ENCODE measurements around the gene CALN1. TPM values are rescaled to one million over a fixed set of nuclear protein-coding genes. Genes with fewer than 3 reads are reported as not detected.

CALN1 gene
- total RNA-seq, 4 donors from 2014 or later: under 0.01 to 0.06 TPM; not detected in 2

GRCh38 chr7:72292794-72293193 lies 119.3 kb downstream of the CALN1 start:
- Histone ChIP-seq H3K27me3 (no peaks in the 10 kb centered on the region), H3K4me3 (no peak overlapping the region), H3K9me3 (peaks cover 0 to 11% (median 4%) of the 10 kb centered on the region in 4 donors), H3K4me1 (no peaks in the 10 kb centered on the region), H3K36me3 (no peaks in the 10 kb centered on the region), H3K27ac (replicated peaks in 1 of 4) (no peak overlapping the region)
- TF ChIP-seq POLR2A (IDR thresholded peaks at IDR 0.05; ENCODE audit: low read depth): no peak
- TF ChIP-seq, protein P1, sequence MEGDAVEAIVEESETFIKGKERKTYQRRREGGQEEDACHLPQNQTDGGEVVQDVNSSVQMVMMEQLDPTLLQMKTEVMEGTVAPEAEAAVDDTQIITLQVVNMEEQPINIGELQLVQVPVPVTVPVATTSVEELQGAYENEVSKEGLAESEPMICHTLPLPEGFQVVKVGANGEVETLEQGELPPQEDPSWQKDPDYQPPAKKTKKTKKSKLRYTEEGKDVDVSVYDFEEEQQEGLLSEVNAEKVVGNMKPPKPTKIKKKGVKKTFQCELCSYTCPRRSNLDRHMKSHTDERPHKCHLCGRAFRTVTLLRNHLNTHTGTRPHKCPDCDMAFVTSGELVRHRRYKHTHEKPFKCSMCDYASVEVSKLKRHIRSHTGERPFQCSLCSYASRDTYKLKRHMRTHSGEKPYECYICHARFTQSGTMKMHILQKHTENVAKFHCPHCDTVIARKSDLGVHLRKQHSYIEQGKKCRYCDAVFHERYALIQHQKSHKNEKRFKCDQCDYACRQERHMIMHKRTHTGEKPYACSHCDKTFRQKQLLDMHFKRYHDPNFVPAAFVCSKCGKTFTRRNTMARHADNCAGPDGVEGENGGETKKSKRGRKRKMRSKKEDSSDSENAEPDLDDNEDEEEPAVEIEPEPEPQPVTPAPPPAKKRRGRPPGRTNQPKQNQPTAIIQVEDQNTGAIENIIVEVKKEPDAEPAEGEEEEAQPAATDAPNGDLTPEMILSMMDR (IDR thresholded peaks at IDR 0.05): no peak
- no peak for TF ChIP-seq EP300 (IDR thresholded peaks at IDR 0.05)
- TF ChIP-seq POLR2AphosphoS5 (IDR thresholded peaks at IDR 0.05): no peak
- WGBS: 63% methylated on average over 3 of the region's 3 CpGs
- DNase-seq (ENCODE audit: extremely low spot score): no peak
- intact Hi-C loops (cut with DNase I): no loop called here

DNA sequence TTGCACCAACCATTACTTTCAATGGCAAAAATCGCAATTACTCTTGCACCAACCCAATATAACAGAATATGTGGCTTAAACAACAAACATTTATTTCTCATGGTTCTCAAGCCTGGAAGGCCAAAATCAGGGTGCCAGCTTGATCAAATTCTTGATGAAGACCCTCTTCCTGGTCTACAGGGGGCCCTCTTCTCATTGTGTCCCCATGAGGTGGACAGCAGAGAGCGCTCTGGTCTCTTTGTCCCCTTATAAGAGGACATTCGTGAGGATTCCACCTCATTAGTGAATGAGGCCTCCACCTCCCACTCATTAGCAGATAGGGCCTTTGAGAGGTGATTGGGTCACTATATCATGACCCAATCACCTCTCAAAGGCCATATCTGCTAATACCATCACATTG lies 120.0 kb downstream of the CALN1 start:
- Histone ChIP-seq H3K27ac (replicated peaks in 1 of 4) (no peak overlapping the region), H3K4me1 (no peaks in the 10 kb centered on the region), H3K4me3 (no peak overlapping the region), H3K9me3 (peaks cover 0 to 11% (median 4%) of the 10 kb centered on the region in 4 donors), H3K36me3 (no peaks in the 10 kb centered on the region), H3K27me3 (no peaks in the 10 kb centered on the region)
- DNase-seq (ENCODE audit: extremely low spot score): no peak
- intact Hi-C loops (cut with DNase I): no loop called here
- TF ChIP-seq EP300 (IDR thresholded peaks at IDR 0.05): no peak
- TF ChIP-seq, protein P1 (IDR thresholded peaks at IDR 0.05): no peak
- TF ChIP-seq POLR2A (IDR thresholded peaks at IDR 0.05; ENCODE audit: low read depth): no peak
- no peak for TF ChIP-seq POLR2AphosphoS5 (IDR thresholded peaks at IDR 0.05)
- WGBS: 82% methylated on average over 3 of the region's 3 CpGs

DNA sequence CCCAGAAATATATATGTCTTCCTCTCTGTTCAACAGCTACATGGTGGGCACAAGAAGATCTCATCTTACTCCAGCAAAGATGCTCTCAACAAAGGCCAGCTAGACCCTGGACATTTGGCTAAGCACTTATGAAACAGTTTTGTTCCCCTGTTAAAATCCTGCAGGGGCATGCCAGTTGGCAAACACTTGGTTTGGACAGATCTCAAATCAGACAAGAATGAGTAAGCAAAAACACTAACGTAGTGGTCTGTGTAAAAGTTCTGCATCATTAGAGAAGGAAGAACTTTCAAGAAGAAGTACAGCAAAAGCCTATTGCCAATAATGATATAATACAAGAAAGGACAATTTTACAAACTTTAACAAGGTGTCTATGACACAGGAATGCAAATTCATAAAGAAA lies 125.6 kb downstream of the CALN1 start:
- Histone ChIP-seq H3K36me3 (no peaks in the 10 kb centered on the region), H3K27ac (replicated peaks in 1 of 4) (no peak overlapping the region), H3K9me3 (peaks cover 0 to 20% (median 10%) of the 10 kb centered on the region in 4 donors), H3K4me3 (no peak overlapping the region), H3K27me3 (no peaks in the 10 kb centered on the region), H3K4me1 (no peaks in the 10 kb centered on the region)
- TF ChIP-seq, protein P1 (IDR thresholded peaks at IDR 0.05): no peak
- no peak for TF ChIP-seq EP300 (IDR thresholded peaks at IDR 0.05)
- no peak for TF ChIP-seq POLR2A (IDR thresholded peaks at IDR 0.05; ENCODE audit: low read depth)
- no peak for TF ChIP-seq POLR2AphosphoS5 (IDR thresholded peaks at IDR 0.05)
- WGBS: 3% methylated on average over 1 of the region's 1 CpG
- DNase-seq (ENCODE audit: extremely low spot score): no peak
- intact Hi-C loops (cut with DNase I): no loop called here

- Histone ChIP-seq H3K36me3 (no peaks in the 10 kb centered on the region), H3K4me1 (no peaks in the 10 kb centered on the region), H3K9me3 (peaks cover 0 to 10% (median 6%) of the 10 kb centered on the region in 4 donors), H3K27ac (replicated peaks in 1 of 4) (no peak overlapping the region), H3K27me3 (peaks cover 0 to 4% (median 0%) of the 10 kb centered on the region in 4 donors), H3K4me3 (no peak overlapping the region)
- no peak for DNase-seq (ENCODE audit: extremely low spot score)
- WGBS: 86% methylated on average over 1 of the region's 1 CpG
- intact Hi-C loops (cut with DNase I): no loop called here
- TF ChIP-seq POLR2A (IDR thresholded peaks at IDR 0.05; ENCODE audit: low read depth) (no peak), POLR2AphosphoS5 (IDR thresholded peaks at IDR 0.05) (no peak), EP300 (IDR thresholded peaks at IDR 0.05) (no peak)
- TF ChIP-seq, protein P1 (IDR thresholded peaks at IDR 0.05): no peak
Measured at GRCh38 chr7:72283309-72283708, 128.8 kb downstream of the CALN1 start.

DNA sequence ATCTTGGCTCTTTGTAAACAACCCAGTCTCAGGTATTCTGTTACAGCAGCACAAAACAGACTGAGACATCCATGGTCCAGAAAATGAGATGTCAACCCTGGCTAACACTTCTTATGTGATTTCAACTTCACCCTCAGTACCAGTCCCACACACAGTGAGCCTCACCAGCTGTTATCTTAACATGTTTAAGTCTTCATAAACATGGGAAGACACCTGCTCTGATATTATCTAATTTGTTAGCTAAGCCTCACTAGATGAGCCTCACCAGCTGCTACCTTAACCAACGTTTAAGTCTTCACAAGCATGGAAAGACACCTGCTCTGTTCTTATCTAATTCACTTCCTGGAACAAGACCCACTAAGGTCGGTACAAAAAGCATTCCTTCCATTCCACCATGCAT lies 130.8 kb downstream of the CALN1 start:
- H3K4me1 ChIP-seq: no peaks in the 10 kb centered on the region
- H3K27me3 ChIP-seq: peaks cover 0 to 4% (median 0%) of the 10 kb centered on the region in 4 donors
- no peak overlapping the region for H3K27ac ChIP-seq (replicated peaks in 1 of 4)
- WGBS: 29% methylated on average over 2 of the region's 2 CpGs
- intact Hi-C loops (cut with DNase I): no loop called here
- DNase-seq (ENCODE audit: extremely low spot score): no peak
- H3K4me3 ChIP-seq: no peak overlapping the region
- no peaks in the 10 kb centered on the region for H3K36me3 ChIP-seq
- TF ChIP-seq, protein P1 (IDR thresholded peaks at IDR 0.05): no peak
- no peak for TF ChIP-seq POLR2AphosphoS5 (IDR thresholded peaks at IDR 0.05)
- TF ChIP-seq POLR2A (IDR thresholded peaks at IDR 0.05; ENCODE audit: low read depth): no peak
- no peak for TF ChIP-seq EP300 (IDR thresholded peaks at IDR 0.05)
- H3K9me3 ChIP-seq: peaks cover 0 to 21% (median 10%) of the 10 kb centered on the region in 4 donors
